CD4-positive, alpha-beta T cell treated with Interleukin-1 beta for 1 hour (primary cell): ENCODE data around the gene GABRB3.
"Not testable (repeated sequence)": the region's sequence is repeated elsewhere in the genome, so short reads cannot be mapped to it uniquely, and the experiment has no call there.

Experiments used
- DNase-seq, 2 donors: peaks; one replicate each; pipeline ENCODE4 v3.0.0-alpha.2; 2020 to 2022

GABRB3 gene

GRCh38 chr15:26731965-26732364 is 40.9 kb downstream of the GABRB3 start:
- DNase-seq: no peak

GRCh38 chr15:26729581-26729980 is 43.3 kb downstream of the GABRB3 start:
- DNase-seq: no peak

- no peak for DNase-seq
Observed at GRCh38 chr15:26729030-26729429, 43.8 kb downstream of the GABRB3 start.

GRCh38 chr15:26724381-26725150 is 48.3 kb downstream of the GABRB3 start:
- DNase-seq: no peak

GRCh38 chr15:26722621-26723160 is 50.2 kb downstream of the GABRB3 start:
- no peak for DNase-seq

GRCh38 chr15:26721232-26721967 is 51.5 kb downstream of the GABRB3 start:
- no peak for DNase-seq

- DNase-seq: no peak
Observed at GRCh38 chr15:26720546-26720945, 52.3 kb downstream of the GABRB3 start.

GRCh38 chr15:26719866-26720265 is 53.0 kb downstream of the GABRB3 start:
- DNase-seq: not testable (repeated sequence)

- DNase-seq: no peak
Observed at GRCh38 chr15:26716069-26716468, 56.8 kb downstream of the GABRB3 start.

- no peak for DNase-seq
Observed at GRCh38 chr15:26713498-26713897, 59.4 kb downstream of the GABRB3 start.

GRCh38 chr15:26712335-26712734 is 60.5 kb downstream of the GABRB3 start:
- DNase-seq: no peak

- no peak for DNase-seq
Observed at GRCh38 chr15:26711445-26711844, 61.4 kb downstream of the GABRB3 start.

- DNase-seq: no peak
Observed at GRCh38 chr15:26702381-26702780, 70.5 kb downstream of the GABRB3 start.

GRCh38 chr15:26698555-26698954 is 74.3 kb downstream of the GABRB3 start:
- no peak for DNase-seq

- no peak for DNase-seq
Observed at GRCh38 chr15:26697913-26698312, 75.0 kb downstream of the GABRB3 start.

GRCh38 chr15:26691249-26691648 is 81.6 kb downstream of the GABRB3 start:
- DNase-seq: no peak

GRCh38 chr15:26690778-26691177 is 82.1 kb downstream of the GABRB3 start:
- no peak for DNase-seq

GRCh38 chr15:26689462-26689861 is 83.4 kb downstream of the GABRB3 start:
- no peak for DNase-seq

- no peak for DNase-seq
Observed at GRCh38 chr15:26686547-26687187, 86.2 kb downstream of the GABRB3 start.

- no peak for DNase-seq
Observed at GRCh38 chr15:26682598-26683164, 90.2 kb downstream of the GABRB3 start.

- no peak for DNase-seq
Observed at GRCh38 chr15:26679927-26680326, 92.9 kb downstream of the GABRB3 start.

GRCh38 chr15:26676115-26676514 is 96.8 kb downstream of the GABRB3 start:
- DNase-seq: no peak

- DNase-seq: no peak
Observed at GRCh38 chr15:26674467-26674866, 98.4 kb downstream of the GABRB3 start.
